Neural cell (in vitro differentiated cells): Measurements from ENCODE around the gene TGFBR3. TPM values are rescaled to one million over a fixed set of nuclear protein-coding genes. Genes with fewer than 3 reads are reported as not detected.

Experiments used
- H2AFZ ChIP-seq: fragments of 200-600, 300-800 bp; sonication (generic), shearing (Covaris generic); 2 replicates; pipeline ENCODE4 v1.6.0; 2014; ENCODE audit warnings: low read depth, mild to moderate bottlenecking, antibody characterized with exemption, low read length, moderate library complexity
- H3F3A ChIP-seq: fragments of 200-600 bp; shearing (Covaris generic); 2 replicates; pipeline ENCODE4 v1.6.1; 2016; ENCODE audit warnings: mild to moderate bottlenecking, moderate library complexity, mixed read lengths, antibody characterized with exemption, low read length; ENCODE audit not compliant: insufficient read depth, poor library complexity, severe bottlenecking
- H3K27ac ChIP-seq: fragments of 200-600, 300-800 bp; sonication (generic), shearing (Covaris generic); 2 replicates; pipeline ENCODE4 v1.5.1; 2014; ENCODE audit warnings: mild to moderate bottlenecking, low read length, moderate library complexity
- H3K27me3 ChIP-seq: fragments of 300-800, 200-600 bp; sonication (generic), shearing (Covaris generic); 2 replicates; pipeline ENCODE4 v1.6.0; 2014; ENCODE audit warnings: mild to moderate bottlenecking, low read depth, low read length, moderate library complexity; ENCODE audit not compliant: insufficient read depth
- H3K36me3 ChIP-seq: fragments of 300-800, 200-600 bp; sonication (generic), shearing (Covaris generic); 2 replicates; pipeline ENCODE4 v1.5.1; 2014; ENCODE audit warnings: mild to moderate bottlenecking, antibody characterized with exemption, low read length, moderate library complexity; ENCODE audit not compliant: insufficient read depth
- H3K4me2 ChIP-seq: fragments of 300-800, 200-600 bp; sonication (generic), shearing (Covaris generic); 2 replicates; pipeline ENCODE4 v1.6.0; 2014; ENCODE audit warnings: mild to moderate bottlenecking, low read length
- H3K4me3 ChIP-seq: fragments of 300-800, 200-600 bp; sonication (generic), shearing (Covaris generic); 2 replicates; pipeline ENCODE4 v1.5.1; 2014; ENCODE audit warnings: mild to moderate bottlenecking, low read length, moderate library complexity
- H3K79me2 ChIP-seq: fragments of 200-600 bp; shearing (Covaris generic); replicated peaks from 2 replicates; pipeline ENCODE4 v1.6.0; 2014; ENCODE audit warnings: mild to moderate bottlenecking, low read length, moderate library complexity; ENCODE audit not compliant: insufficient read depth
- H3K9ac ChIP-seq: fragments of 300-800, 200-600 bp; sonication (generic), shearing (Covaris generic); 2 replicates; pipeline ENCODE4 v1.6.1; 2016; ENCODE audit warnings: mild to moderate bottlenecking, low read length, mixed read lengths
- H3K9me2 ChIP-seq: fragments of 200-600 bp; shearing (Covaris generic); 2 replicates; pipeline ENCODE4 v1.6.1; 2016; ENCODE audit warnings: mild to moderate bottlenecking, low read length, mixed read lengths; ENCODE audit not compliant: insufficient read depth
- H3K9me3 ChIP-seq: fragments of 200-600, 300-800 bp; sonication (generic), shearing (Covaris generic); 2 replicates; pipeline ENCODE4 v1.6.1; 2016; ENCODE audit warnings: mild to moderate bottlenecking, mixed run types, low read length, moderate library complexity, mixed read lengths
- H4K20me1 ChIP-seq: fragments of 200-600 bp; shearing (Covaris generic); 2 replicates; pipeline ENCODE4 v1.6.1; 2016; ENCODE audit warnings: mild to moderate bottlenecking, mixed run types; ENCODE audit not compliant: insufficient read depth
- CTCF ChIP-seq: fragments of 450-650 bp; IDR thresholded peaks from 2 replicates; pipeline ENCODE4 v1.5.1; 2014; ENCODE audit warnings: antibody characterized with exemption, mild to moderate bottlenecking, moderate library complexity; ENCODE audit not compliant: poor library complexity, severe bottlenecking
- EP300 ChIP-seq: fragments of 450-650 bp; conservative IDR thresholded peaks from 2 replicates; pipeline ENCODE4 v1.6.1; 2014; ENCODE audit warnings: antibody characterized with exemption, mild to moderate bottlenecking, moderate library complexity; ENCODE audit not compliant: poor library complexity, severe bottlenecking
- EZH2 ChIP-seq: fragments of 200-600, 300-800 bp; shearing (Covaris generic), sonication (generic); IDR thresholded peaks from 2 replicates; pipeline ENCODE4 v1.6.1; 2014; ENCODE audit warnings: antibody characterized with exemption, low read length, borderline replicate concordance, mild to moderate bottlenecking; ENCODE audit not compliant: insufficient read depth, poor library complexity, severe bottlenecking
- MXI1 ChIP-seq: fragments of 450-650 bp; conservative IDR thresholded peaks from 2 replicates; pipeline ENCODE4 v1.6.1; 2014; ENCODE audit warnings: antibody characterized with exemption, mild to moderate bottlenecking; ENCODE audit not compliant: poor library complexity, severe bottlenecking
- POLR2AphosphoS5 ChIP-seq: IDR thresholded peaks from 2 replicates; pipeline ENCODE4 v1.6.1; 2012
- RAD21 ChIP-seq: fragments of 450-650 bp; conservative IDR thresholded peaks from 2 replicates; pipeline ENCODE4 v1.6.1; 2014; ENCODE audit warnings: antibody characterized with exemption, mild to moderate bottlenecking, moderate library complexity
- REST ChIP-seq: IDR thresholded peaks from 2 replicates; pipeline ENCODE4 v1.6.1; 2012; ENCODE audit warnings: borderline replicate concordance
- SMC3 ChIP-seq: fragments of 450-650 bp; conservative IDR thresholded peaks from 2 replicates; pipeline ENCODE4 v1.6.1; 2014; ENCODE audit warnings: antibody characterized with exemption, mild to moderate bottlenecking, moderate library complexity; ENCODE audit not compliant: poor library complexity
- TAF1 ChIP-seq: IDR thresholded peaks from 2 replicates; pipeline ENCODE4 v1.6.1; 2012; ENCODE audit warnings: low read depth
- polyA plus RNA-seq: library from polyadenylated mRNA; depleted of rRNA; stranded (reverse); fragments of >200 nt; gene quantifications from 2 replicates; pipeline ENCODE4 v1.2.3, GENCODE V29; 2014

Gene TGFBR3
- polyA plus RNA-seq, 1 donor from 2014 or later: 0.25 TPM

- TF ChIP-seq CTCF (no peak), POLR2AphosphoS5 (no peak), REST (no peak), RAD21 (no peak), SMC3 (no peak), EP300 (no peak)
- Histone ChIP-seq H3K9me2 (no peaks in the 10 kb centered on the region), H3K36me3 (no peaks in the 10 kb centered on the region), H2AFZ (no peak overlapping the region), H3F3A (no peaks in the 10 kb centered on the region), H3K79me2 (no peaks in the 10 kb centered on the region), H3K4me3 (no peak overlapping the region), H3K27me3 (no peaks in the 10 kb centered on the region), H3K9ac (no peak overlapping the region), H3K4me2 (no peak overlapping the region), H3K9me3 (no peaks in the 10 kb centered on the region), H3K27ac (no peak overlapping the region), H4K20me1 (no peaks in the 10 kb centered on the region)
These were observed 126.9 kb downstream of the TGFBR3 start for GRCh38 chr1:91759076-91759475.

- no peak overlapping the region for H3K4me2 ChIP-seq
- H3K4me3 ChIP-seq: no peak overlapping the region
- H3K9me3 ChIP-seq: no peaks in the 10 kb centered on the region
- H3K27me3 ChIP-seq: no peaks in the 10 kb centered on the region
- no peaks in the 10 kb centered on the region for H3K36me3 ChIP-seq
- H3K9me2 ChIP-seq: no peaks in the 10 kb centered on the region
- no peaks in the 10 kb centered on the region for H4K20me1 ChIP-seq
- H2AFZ ChIP-seq: no peak overlapping the region
- H3K79me2 ChIP-seq: no peaks in the 10 kb centered on the region
- H3K9ac ChIP-seq: no peak overlapping the region
- no peaks in the 10 kb centered on the region for H3F3A ChIP-seq
- TF ChIP-seq REST (no peak), TAF1 (no peak), CTCF (no peak), POLR2AphosphoS5 (no peak), EZH2 (no peak), RAD21 (no peak), SMC3 (no peak), MXI1 (no peak), EP300 (no peak)
- H3K27ac ChIP-seq: no peak overlapping the region
These were observed 128.0 kb downstream of the TGFBR3 start for GRCh38 chr1:91757763-91758460.
